ENCODE data around the gene MAGEH1.
"Not testable (repeated sequence)": the region's sequence is repeated elsewhere in the genome, so short reads cannot be mapped to it uniquely, and the experiment has no call there.

DNA sequence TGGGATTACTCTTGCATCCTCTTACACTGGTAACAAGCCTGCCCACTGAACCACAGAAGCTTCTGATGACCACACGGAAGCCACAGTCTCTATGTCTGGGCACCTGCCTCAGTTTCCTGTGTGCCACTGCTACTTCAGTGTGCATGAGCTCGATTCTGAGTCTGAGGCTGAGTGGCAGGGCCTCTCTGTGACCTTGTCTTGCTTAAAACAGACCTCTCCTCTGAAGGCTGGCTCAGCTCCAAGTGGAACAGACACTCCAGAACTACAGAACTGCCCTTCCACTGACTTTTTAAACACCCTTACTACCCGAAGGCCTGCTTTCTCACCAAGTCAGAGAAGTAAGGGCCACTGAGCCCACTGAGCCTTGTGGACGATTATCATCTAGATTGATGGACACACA is 8.0 kb downstream of the MAGEH1 start:
- TF ChIP-seq CTCF (conservative IDR thresholded peaks at IDR 0.05; ENCODE audit: low read depth, low read length); BHLHE40 (IDR thresholded peaks at IDR 0.05; ENCODE audit: low read depth, low read length); POLR2A (IDR thresholded peaks at IDR 0.05; ENCODE audit: low read depth, low read length); RCOR1 (IDR thresholded peaks at IDR 0.05; ENCODE audit: insufficient replicate concordance, low read length); FOS (IDR thresholded peaks at IDR 0.05; ENCODE audit: low read depth, low read length): not testable (repeated sequence)
